Right renal pelvis (tissue), 4 donors: ENCODE data around the gene TP53I13. TPM values are rescaled to one million over a fixed set of nuclear protein-coding genes. Genes with fewer than 3 reads are reported as not detected.

ENCODE experiments used
- DNase-seq, 4 donors: peaks; one replicate each; pipeline ENCODE4 v3.0.0-alpha.2; 2013; ENCODE audit warnings: low read depth in 4 of 4, low spot score in 3 of 4, missing footprints in 1 of 4
- polyA plus RNA-seq, 4 donors: library from polyadenylated mRNA; unstranded; fragments of 120-200 nt; gene quantifications; one replicate each; pipeline ENCODE4 v1.2.1, GENCODE V29; 2013; ENCODE audit not compliant: insufficient read length in 4 of 4

TP53I13 gene
- polyA plus RNA-seq, 4 donors = 30.8 to 50.8 (median 31.4) TPM

DNA sequence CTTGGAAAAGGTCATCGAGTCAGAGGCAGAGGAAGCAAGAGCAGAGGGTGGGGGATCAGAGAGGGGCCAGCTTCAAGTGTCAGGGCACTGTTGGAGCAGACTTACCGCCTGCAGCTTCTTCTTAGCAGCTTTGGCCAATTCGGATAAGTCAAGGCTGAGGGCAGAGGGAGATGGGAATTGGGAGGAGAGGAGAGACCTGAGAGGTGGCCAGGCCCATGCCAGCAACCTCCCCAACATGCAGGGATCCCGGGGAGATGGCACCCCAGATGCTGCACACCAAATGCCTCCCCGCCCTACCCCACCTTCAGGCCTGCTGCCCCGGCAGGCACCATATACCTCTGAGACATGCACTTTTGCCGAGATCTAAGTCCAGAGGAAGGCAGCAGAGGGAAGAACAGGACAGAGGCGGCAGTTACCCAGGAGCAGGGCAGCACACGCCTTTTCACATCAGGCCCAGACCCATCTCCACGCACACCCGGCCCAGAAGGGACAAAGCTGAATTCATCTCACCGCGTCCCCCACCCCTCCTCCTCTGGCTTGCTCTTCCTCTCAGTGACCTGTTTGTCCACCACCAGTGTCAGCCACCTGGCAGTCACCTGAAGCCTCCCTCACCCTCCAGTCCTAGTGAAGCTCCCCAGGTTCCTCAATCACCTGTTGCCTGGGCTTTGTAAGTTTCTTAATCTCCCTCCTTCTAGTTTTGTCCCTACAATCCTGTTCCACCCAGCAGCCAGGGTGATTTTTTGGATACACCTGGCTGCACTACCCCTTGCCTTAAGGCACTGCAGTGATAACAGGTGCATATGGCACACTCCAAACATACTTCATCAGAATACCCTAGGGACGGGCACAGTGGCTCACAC, 10.4 kb downstream of the TP53I13 start:
- no peak for DNase-seq

DNA sequence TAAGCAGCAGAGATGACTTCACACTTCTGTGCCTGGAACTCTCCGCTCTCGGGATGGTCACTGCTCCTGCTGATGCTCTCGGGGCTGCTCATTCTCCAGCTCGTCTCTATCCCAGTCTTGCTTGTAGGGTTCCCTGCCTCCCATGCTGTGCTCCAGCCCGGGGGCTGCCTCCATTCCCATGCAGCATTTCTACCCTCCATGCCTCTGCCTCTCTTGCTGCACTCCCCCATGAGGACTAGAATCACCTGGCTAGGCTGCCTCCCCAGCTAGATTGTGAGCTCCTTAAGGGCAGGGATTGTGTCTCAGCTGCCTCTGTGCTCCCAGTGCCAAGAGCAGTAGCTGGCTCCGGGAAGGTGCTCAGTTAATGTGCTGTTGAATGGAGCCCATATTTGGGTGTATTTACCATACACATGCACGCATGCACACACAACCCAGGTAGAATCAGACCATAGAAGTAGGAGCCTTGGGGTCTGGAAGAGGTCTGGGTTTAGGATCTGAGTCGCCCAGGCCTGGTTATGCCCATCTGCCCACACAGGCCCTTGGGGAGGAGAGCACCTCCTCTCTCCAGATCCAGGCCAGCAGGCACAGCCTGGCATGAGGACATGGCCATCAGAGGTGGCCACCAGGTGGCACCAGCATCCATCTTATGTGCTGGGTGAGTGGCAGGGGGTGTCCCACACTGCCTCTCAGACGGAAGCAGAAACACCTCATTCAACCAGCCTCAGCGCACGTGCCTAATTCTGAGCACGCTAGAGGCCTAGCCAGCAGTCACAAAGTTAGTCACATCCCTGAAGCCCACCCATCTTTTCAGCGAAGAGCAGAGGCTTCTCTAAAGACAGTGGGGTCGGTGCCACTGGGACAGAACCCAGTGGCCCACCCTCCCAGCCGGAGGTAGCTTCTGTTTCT, 11.6 kb downstream of the TP53I13 start:
- DNase-seq = peak in 1 of 4 donors; percentile 63

DNA sequence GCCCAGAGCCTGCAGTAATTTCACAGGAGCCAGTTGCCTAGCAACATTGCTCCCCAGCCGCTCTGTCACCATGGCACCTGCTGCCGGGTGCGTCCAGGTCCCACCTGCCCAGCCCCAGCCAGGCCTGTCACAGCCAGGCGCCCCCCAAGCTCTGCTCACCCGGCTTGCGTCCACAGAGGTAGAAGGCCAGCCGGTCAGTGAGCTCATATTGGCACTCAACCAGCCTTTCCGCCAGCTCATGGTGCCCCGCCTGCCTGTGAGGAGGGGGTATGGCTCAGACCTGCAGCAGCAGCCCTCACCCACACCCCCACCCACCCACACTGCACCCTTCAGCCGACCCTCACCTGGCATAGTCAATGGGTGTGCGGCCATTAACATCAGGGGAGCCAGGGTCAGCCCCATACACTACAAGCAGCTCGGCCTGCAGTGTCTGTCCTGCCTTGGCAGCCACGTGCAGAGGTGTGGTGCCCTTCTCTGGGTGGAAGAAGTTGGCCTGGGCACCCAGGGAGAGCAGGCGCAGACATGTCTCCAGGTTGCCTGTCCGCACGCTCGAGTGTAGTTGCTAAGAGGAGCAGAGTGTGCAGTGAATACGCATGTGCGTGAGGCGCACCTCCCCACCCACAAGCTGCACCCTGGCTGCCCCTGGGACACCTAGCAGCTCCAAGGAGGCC, 13.2 kb downstream of the TP53I13 start:
- no peak for DNase-seq

DNA sequence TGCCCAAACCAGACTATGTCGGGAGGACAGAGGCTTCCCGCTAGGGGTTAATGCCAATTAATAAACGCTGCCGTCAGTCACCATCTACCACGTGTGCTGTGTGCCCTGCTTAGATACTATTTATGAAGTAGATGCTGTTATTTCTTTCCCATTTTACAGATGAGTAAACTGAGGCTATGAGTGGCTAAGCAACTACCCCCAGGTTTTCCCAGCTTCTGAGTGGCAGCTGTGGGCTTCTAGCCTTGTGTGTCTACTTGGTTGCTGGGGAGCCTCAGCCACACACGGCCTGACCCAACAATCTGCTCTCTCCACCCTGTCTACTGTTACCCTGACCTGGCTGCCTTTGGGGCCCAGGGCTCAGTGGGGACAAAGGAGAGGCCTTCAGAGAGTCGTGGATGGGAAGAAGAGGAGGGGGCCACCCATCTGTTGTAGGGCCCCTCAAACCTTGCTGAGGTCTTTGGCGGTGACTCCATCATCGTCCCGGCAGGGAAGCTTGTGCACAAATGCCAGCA, 13.8 kb downstream of the TP53I13 start:
- DNase-seq = no peak

DNA sequence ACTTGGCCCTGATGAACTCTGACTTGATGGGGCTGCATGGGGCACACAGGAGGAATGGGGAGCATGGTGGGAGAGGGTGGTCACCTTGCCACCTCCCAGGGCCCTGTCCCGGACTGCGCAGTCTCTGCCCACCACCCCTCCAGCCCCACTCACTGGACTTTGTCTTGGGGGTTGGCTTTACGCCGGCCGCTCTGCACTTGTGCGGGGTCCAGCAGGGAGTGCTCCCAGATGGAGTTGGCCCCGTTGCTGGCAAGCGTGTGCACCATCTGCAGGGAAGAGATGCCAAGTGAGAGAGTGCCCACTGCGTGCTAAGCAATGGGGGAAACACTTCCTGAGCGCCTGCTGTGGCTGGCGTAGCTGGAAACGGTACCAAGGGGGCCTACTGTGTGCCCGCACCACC, 14.3 kb downstream of the TP53I13 start:
- no peak for DNase-seq

DNA sequence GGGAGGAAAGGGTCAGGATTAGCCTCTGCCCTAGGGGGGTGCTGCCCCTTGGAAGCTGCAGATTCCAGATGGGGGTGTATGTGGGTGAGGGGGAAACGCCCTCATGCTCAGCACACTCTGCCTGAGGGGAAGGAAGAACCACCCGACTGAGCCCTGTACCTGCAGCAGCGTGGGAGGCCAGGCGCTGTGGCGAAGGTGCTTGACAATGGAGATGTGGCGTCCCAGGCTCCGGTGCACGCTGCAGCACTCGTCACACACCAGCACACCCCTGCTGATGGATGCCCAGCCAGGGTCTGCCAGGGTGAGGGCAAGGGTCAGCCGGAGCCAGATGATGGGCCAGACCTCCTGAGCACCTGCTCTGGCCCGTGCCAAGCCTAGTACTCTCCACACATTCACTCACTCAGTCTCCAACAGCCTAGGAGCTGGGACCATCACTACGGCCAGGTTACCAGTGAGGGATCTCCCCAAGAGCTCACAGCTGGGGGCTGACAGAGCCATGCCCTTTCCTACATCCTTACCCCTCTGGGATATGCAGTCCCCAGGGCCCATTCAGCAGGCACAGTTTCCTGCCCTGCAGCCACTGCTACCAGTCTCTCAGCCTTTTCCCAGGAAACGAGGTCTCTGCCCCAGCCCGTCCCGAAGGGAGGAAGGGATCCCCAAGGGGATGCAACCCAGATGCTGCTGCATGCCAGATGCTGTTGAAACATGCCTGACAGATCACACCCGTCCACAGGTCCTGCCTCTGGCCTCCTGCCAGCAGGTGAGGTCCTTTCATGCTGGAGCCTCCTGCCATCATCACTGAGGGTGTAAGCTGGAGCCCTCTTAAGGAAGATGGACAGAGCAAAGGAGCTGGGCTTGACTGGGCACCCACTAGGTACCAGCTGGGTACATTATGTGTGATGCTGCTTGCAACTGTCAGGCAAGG, 15.1 kb downstream of the TP53I13 start:
- DNase-seq = no peak

DNA sequence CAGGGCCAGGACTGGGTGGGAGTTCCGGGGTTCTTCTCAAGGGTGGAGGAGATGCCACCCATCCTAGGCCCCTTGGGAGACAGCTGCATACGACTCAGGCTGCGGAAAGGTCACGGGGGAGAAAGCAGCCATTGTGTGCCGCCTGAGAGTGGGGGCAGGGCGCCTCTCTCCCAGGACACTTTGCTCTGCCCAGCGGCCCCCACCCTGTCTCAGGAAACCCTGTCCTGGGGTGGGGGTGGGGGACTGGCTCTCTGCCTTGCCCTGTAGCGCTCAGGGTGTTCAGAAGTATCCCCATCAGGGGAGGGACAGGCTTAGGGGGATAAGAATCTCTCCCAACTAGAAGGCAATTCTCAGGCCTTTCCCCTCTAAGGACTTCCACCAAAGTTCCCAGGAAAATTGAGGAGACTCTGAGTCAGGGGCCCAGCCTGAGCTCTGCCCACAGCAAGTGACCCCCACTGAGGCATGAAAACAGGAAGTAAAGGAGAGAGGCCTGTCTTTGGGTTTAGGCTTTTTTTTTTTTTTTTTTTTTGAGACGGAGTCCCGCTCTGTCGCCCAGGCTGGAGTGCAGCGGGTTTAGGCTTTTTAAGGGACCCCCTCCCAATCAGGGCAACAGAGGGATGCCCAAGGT, 16.1 kb downstream of the TP53I13 start:
- DNase-seq = no peak

- no peak for DNase-seq
Measured at GRCh38 chr17:29585080-29585751, 16.7 kb downstream of the TP53I13 start.

GRCh38 chr17:29586676-29587469, 18.4 kb downstream of the TP53I13 start:
- DNase-seq = no peak

GRCh38 chr17:29587591-29587990, 19.1 kb downstream of the TP53I13 start:
- no peak for DNase-seq

DNA sequence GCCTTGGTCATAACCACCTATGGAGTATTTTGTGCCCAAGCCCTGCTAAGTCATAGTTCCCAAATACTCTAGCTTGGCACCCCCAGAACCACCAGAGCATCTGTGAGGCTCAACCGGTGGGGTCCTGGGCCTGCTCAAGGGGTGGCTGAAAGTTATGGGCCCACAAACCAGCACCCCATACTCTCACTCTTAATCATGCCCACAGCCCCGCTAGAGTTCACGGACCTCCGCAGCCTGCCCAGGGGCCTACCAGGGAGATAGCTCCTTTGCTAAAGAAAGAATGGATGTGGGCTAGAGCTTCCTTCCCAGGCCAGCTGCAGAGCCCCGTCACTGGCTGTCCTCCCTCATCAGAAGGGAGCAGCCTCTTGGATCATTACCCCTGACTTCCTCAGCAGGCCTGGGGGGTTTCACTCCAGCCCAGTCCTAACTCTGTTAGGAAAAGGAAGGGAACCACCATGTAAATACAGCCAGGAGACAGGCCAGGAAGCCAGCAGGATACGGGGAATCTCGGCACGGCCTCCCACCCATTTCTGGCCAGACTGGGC, 19.6 kb downstream of the TP53I13 start:
- DNase-seq = no peak

GRCh38 chr17:29588562-29589411, 20.3 kb downstream of the TP53I13 start:
- DNase-seq = no peak

GRCh38 chr17:29589524-29590410, 21.3 kb downstream of the TP53I13 start, which contains the start of gene GIT1:
Gene GIT1 (minus strand): TSS chr17:29589648. CDS start chr17:29589378, 270 bp downstream.
- peak in 2 of 4 donors; percentile 52 to 81 for DNase-seq

DNA sequence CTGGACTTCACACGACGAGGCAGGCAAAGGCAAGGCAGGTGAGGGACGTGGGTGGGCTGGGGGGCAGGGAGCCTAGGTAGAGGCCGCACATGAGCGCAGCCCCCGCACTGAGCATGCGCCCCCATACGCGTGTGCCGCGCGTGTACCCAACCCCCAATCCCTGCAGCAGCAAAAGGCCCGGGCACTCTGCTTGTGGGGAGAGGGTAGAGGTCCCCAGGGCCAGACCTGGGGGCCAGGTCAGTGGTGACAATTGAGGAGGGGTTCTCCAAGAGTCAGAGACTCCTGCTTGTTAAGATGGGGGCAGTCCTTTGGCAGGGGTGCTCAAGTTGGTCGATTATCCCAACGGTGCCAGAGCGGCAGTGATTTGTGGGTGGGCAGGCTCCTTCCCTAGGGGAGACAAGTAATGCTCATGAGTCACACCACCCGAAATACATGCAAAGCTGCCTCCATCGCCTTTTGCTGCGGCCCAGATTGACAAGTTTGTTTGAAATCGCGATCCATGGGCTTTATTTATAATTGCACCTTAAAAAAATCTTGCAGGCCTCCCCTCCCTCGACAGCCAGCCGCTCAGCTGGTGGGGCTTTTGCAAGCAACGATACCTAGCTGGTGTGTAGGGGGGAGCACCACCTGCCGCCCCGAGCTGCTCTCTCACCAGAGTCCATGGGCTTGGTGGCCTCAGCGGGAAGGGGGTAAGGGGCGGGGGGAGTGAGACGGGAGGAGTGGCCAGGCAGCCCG, 22.1 kb downstream of the TP53I13 start:
- no peak for DNase-seq
